ENCODE data around the gene DSCAML1.
A peak's percentile ranks its signal among the peaks of the same experiment; 100 is the strongest.

Gene DSCAML1

GRCh38 chr11:117484156-117484555 is 312.9 kb downstream of the DSCAML1 start:
- H3K14ac ChIP-seq (ENCODE audit: low read length): no peak overlapping the region
- no peak overlapping the region for H2BK120ac ChIP-seq (ENCODE audit: low read depth, low read length)
- no peak overlapping the region for H3K18ac ChIP-seq (ENCODE audit: low read length)
- H4K8ac ChIP-seq (ENCODE audit: low read depth, low read length): no peak overlapping the region
- no peak overlapping the region for H4K91ac ChIP-seq (ENCODE audit: low read depth, low read length, poor library complexity)
- H3K4me2 ChIP-seq (ENCODE audit: insufficient read depth, low read length, poor library complexity, severe bottlenecking): no peak overlapping the region
- H2BK12ac ChIP-seq (ENCODE audit: low read length): no peak overlapping the region
- H2AFZ ChIP-seq (ENCODE audit: low read length): peak overlapping the region; percentile 85
- peaks cover 11% of the 10 kb centered on the region in 2 donors for H3K4me1 ChIP-seq (ENCODE audit: control insufficient read depth in 2 of 2, insufficient read depth in 1 of 2, low read depth in 1 of 2, low read length in 2 of 2)
- no peaks in the 10 kb centered on the region for H3K9me3 ChIP-seq (replicated peaks in 1 of 2; ENCODE audit: control insufficient read depth in 2 of 2, insufficient read depth in 1 of 2, low read depth in 1 of 2, low read length in 2 of 2)
- no peak overlapping the region for H2BK15ac ChIP-seq (ENCODE audit: low read length)
- no peak overlapping the region for H3K9ac ChIP-seq (ENCODE audit: low read depth, low read length, poor library complexity)
- no peaks in the 10 kb centered on the region for H3K36me3 ChIP-seq (replicated peaks in 1 of 2; ENCODE audit: control insufficient read depth in 2 of 2, insufficient read depth in 2 of 2, low read length in 2 of 2)
- H3K27me3 ChIP-seq (ENCODE audit: control insufficient read depth in 3 of 3, insufficient read depth in 3 of 3, low read depth in 1 of 3, low read length in 3 of 3): peaks cover 0 to 22% (median 0%) of the 10 kb centered on the region in 3 experiments
- no peak overlapping the region for H3K4ac ChIP-seq (ENCODE audit: low read length)
- WGBS, 2 donors (ENCODE audit: extremely low coverage in 2 of 2, insufficient read length in 2 of 2, insufficient replicate concordance in 1 of 2): no CpG with 5 or more reads among the region's 9 CpGs
- no peak overlapping the region for H3K27ac ChIP-seq (replicated peaks; ENCODE audit: low read length)
- H3K79me1 ChIP-seq (ENCODE audit: low read depth, low read length): no peaks in the 10 kb centered on the region
- no peak overlapping the region for H3K23ac ChIP-seq (ENCODE audit: low read depth, low read length, poor library complexity)
- no peak for DNase-seq (ENCODE audit: low spot score)
- no peak overlapping the region for H2AK5ac ChIP-seq (ENCODE audit: low read depth, low read length)
- H3K4me3 ChIP-seq (ENCODE audit: low read length in 2 of 2): no peak overlapping the region
- H2BK5ac ChIP-seq (ENCODE audit: low read length): no peak overlapping the region

GRCh38 chr11:117483372-117483771 is 313.6 kb downstream of the DSCAML1 start:
- Histone ChIP-seq H3K18ac (ENCODE audit: low read length) (peak overlapping the region; percentile 49), H3K14ac (ENCODE audit: low read length) (no peak overlapping the region), H2BK120ac (ENCODE audit: low read depth, low read length) (no peak overlapping the region), H3K9me3 (replicated peaks in 1 of 2; ENCODE audit: control insufficient read depth in 2 of 2, insufficient read depth in 1 of 2, low read depth in 1 of 2, low read length in 2 of 2) (no peaks in the 10 kb centered on the region), H3K79me1 (ENCODE audit: low read depth, low read length) (no peaks in the 10 kb centered on the region), H2BK12ac (ENCODE audit: low read length) (no peak overlapping the region), H3K4me3 (ENCODE audit: low read length in 2 of 2) (no peak overlapping the region), H3K23ac (ENCODE audit: low read depth, low read length, poor library complexity) (no peak overlapping the region), H2AFZ (ENCODE audit: low read length) (no peak overlapping the region), H2AK5ac (ENCODE audit: low read depth, low read length) (peak overlapping the region; percentile 40), H3K36me3 (replicated peaks in 1 of 2; ENCODE audit: control insufficient read depth in 2 of 2, insufficient read depth in 2 of 2, low read length in 2 of 2) (no peaks in the 10 kb centered on the region), H2BK15ac (ENCODE audit: low read length) (no peak overlapping the region), H3K27me3 (ENCODE audit: control insufficient read depth in 3 of 3, insufficient read depth in 3 of 3, low read depth in 1 of 3, low read length in 3 of 3) (peaks cover 0 to 15% (median 0%) of the 10 kb centered on the region in 3 experiments), H3K4me1 (ENCODE audit: control insufficient read depth in 2 of 2, insufficient read depth in 1 of 2, low read depth in 1 of 2, low read length in 2 of 2) (peaks cover 11% of the 10 kb centered on the region in 2 donors), H3K27ac (replicated peaks; ENCODE audit: low read length) (no peak overlapping the region), H3K4me2 (ENCODE audit: insufficient read depth, low read length, poor library complexity, severe bottlenecking) (no peak overlapping the region), H4K91ac (ENCODE audit: low read depth, low read length, poor library complexity) (no peak overlapping the region), H3K4ac (ENCODE audit: low read length) (no peak overlapping the region), H3K9ac (ENCODE audit: low read depth, low read length, poor library complexity) (no peak overlapping the region), H4K8ac (ENCODE audit: low read depth, low read length) (no peak overlapping the region), H2BK5ac (ENCODE audit: low read length) (no peak overlapping the region)
- WGBS, 2 donors (ENCODE audit: extremely low coverage in 2 of 2, insufficient read length in 2 of 2, insufficient replicate concordance in 1 of 2): no CpG with 5 or more reads among the region's 5 CpGs
- DNase-seq (ENCODE audit: low spot score): no peak

GRCh38 chr11:117482881-117483280 is 314.1 kb downstream of the DSCAML1 start:
- Histone ChIP-seq H3K27ac (replicated peaks; ENCODE audit: low read length) (no peak overlapping the region), H3K27me3 (ENCODE audit: control insufficient read depth in 3 of 3, insufficient read depth in 3 of 3, low read depth in 1 of 3, low read length in 3 of 3) (peaks cover 0 to 10% (median 0%) of the 10 kb centered on the region in 3 experiments), H2BK15ac (ENCODE audit: low read length) (no peak overlapping the region), H3K4me3 (ENCODE audit: low read length in 2 of 2) (no peak overlapping the region), H2BK120ac (ENCODE audit: low read depth, low read length) (no peak overlapping the region), H3K36me3 (replicated peaks in 1 of 2; ENCODE audit: control insufficient read depth in 2 of 2, insufficient read depth in 2 of 2, low read length in 2 of 2) (no peaks in the 10 kb centered on the region), H3K14ac (ENCODE audit: low read length) (no peak overlapping the region), H2BK12ac (ENCODE audit: low read length) (no peak overlapping the region), H2AFZ (ENCODE audit: low read length) (no peak overlapping the region), H2AK5ac (ENCODE audit: low read depth, low read length) (peak overlapping the region; percentile 40), H3K9ac (ENCODE audit: low read depth, low read length, poor library complexity) (peak overlapping the region; percentile 38), H3K79me1 (ENCODE audit: low read depth, low read length) (no peaks in the 10 kb centered on the region), H4K8ac (ENCODE audit: low read depth, low read length) (no peak overlapping the region), H2BK5ac (ENCODE audit: low read length) (no peak overlapping the region), H3K4me2 (ENCODE audit: insufficient read depth, low read length, poor library complexity, severe bottlenecking) (no peak overlapping the region), H3K4me1 (ENCODE audit: control insufficient read depth in 2 of 2, insufficient read depth in 1 of 2, low read depth in 1 of 2, low read length in 2 of 2) (peaks cover 11% of the 10 kb centered on the region in 2 donors), H3K18ac (ENCODE audit: low read length) (peak overlapping the region; percentile 49), H3K9me3 (replicated peaks in 1 of 2; ENCODE audit: control insufficient read depth in 2 of 2, insufficient read depth in 1 of 2, low read depth in 1 of 2, low read length in 2 of 2) (peaks cover 0 to under 1% of the 10 kb centered on the region in 2 donors), H3K4ac (ENCODE audit: low read length) (no peak overlapping the region), H4K91ac (ENCODE audit: low read depth, low read length, poor library complexity) (no peak overlapping the region), H3K23ac (ENCODE audit: low read depth, low read length, poor library complexity) (no peak overlapping the region)
- DNase-seq (ENCODE audit: low spot score): no peak
- WGBS, 2 donors (ENCODE audit: extremely low coverage in 2 of 2, insufficient read length in 2 of 2, insufficient replicate concordance in 1 of 2): no CpG with 5 or more reads among the region's 8 CpGs

GRCh38 chr11:117481885-117482284 is 315.1 kb downstream of the DSCAML1 start:
- H3K9me3 ChIP-seq (replicated peaks in 1 of 2; ENCODE audit: control insufficient read depth in 2 of 2, insufficient read depth in 1 of 2, low read depth in 1 of 2, low read length in 2 of 2): peaks cover 0 to 2% of the 10 kb centered on the region in 2 donors
- H3K18ac ChIP-seq (ENCODE audit: low read length): peak overlapping the region; percentile 59
- peaks cover 0 to 6% (median 0%) of the 10 kb centered on the region in 3 experiments for H3K27me3 ChIP-seq (ENCODE audit: control insufficient read depth in 3 of 3, insufficient read depth in 3 of 3, low read depth in 1 of 3, low read length in 3 of 3)
- H2BK15ac ChIP-seq (ENCODE audit: low read length): peak overlapping the region; percentile 30
- H3K9ac ChIP-seq (ENCODE audit: low read depth, low read length, poor library complexity): peak overlapping the region; percentile 53
- WGBS, 2 donors (ENCODE audit: extremely low coverage in 2 of 2, insufficient read length in 2 of 2, insufficient replicate concordance in 1 of 2): no CpG with 5 or more reads among the region's 23 CpGs
- no peak overlapping the region for H2BK5ac ChIP-seq (ENCODE audit: low read length)
- H3K79me1 ChIP-seq (ENCODE audit: low read depth, low read length): no peaks in the 10 kb centered on the region
- no peak overlapping the region for H2AFZ ChIP-seq (ENCODE audit: low read length)
- peak overlapping the region; percentile 76 for H3K23ac ChIP-seq (ENCODE audit: low read depth, low read length, poor library complexity)
- no peak overlapping the region for H3K27ac ChIP-seq (replicated peaks; ENCODE audit: low read length)
- no peak for DNase-seq (ENCODE audit: low spot score)
- H4K91ac ChIP-seq (ENCODE audit: low read depth, low read length, poor library complexity): no peak overlapping the region
- peak overlapping the region; percentile 64 for H2AK5ac ChIP-seq (ENCODE audit: low read depth, low read length)
- H2BK120ac ChIP-seq (ENCODE audit: low read depth, low read length): peak overlapping the region; percentile 56
- H2BK12ac ChIP-seq (ENCODE audit: low read length): no peak overlapping the region
- no peak overlapping the region for H3K14ac ChIP-seq (ENCODE audit: low read length)
- H3K36me3 ChIP-seq (replicated peaks in 1 of 2; ENCODE audit: control insufficient read depth in 2 of 2, insufficient read depth in 2 of 2, low read length in 2 of 2): no peaks in the 10 kb centered on the region
- peak overlapping the region in 1 of 2 donors; percentile 68 for H3K4me3 ChIP-seq (ENCODE audit: low read length in 2 of 2)
- H3K4me2 ChIP-seq (ENCODE audit: insufficient read depth, low read length, poor library complexity, severe bottlenecking): no peak overlapping the region
- peaks cover 11 to 12% of the 10 kb centered on the region in 2 donors for H3K4me1 ChIP-seq (ENCODE audit: control insufficient read depth in 2 of 2, insufficient read depth in 1 of 2, low read depth in 1 of 2, low read length in 2 of 2)
- H4K8ac ChIP-seq (ENCODE audit: low read depth, low read length): no peak overlapping the region
- no peak overlapping the region for H3K4ac ChIP-seq (ENCODE audit: low read length)
